B cell (primary cell): Measurements from ENCODE around the gene RGS11.

Source experiments
- EZH2 ChIP-seq: IDR thresholded peaks from 2 replicates; pipeline ENCODE4 v1.6.1; 2012; ENCODE audit warnings: borderline replicate concordance, low read depth, mild to moderate bottlenecking, moderate library complexity, low read length; ENCODE audit not compliant: insufficient read depth, poor library complexity, severe bottlenecking
- TF ChIP-seq, protein P1 (sequence below): fragments of 200-600 bp; IDR thresholded peaks from one replicate; pipeline ENCODE4 v1.8.0; 2022; ENCODE audit warnings: antibody characterized with exemption, mild to moderate bottlenecking

DNA sequence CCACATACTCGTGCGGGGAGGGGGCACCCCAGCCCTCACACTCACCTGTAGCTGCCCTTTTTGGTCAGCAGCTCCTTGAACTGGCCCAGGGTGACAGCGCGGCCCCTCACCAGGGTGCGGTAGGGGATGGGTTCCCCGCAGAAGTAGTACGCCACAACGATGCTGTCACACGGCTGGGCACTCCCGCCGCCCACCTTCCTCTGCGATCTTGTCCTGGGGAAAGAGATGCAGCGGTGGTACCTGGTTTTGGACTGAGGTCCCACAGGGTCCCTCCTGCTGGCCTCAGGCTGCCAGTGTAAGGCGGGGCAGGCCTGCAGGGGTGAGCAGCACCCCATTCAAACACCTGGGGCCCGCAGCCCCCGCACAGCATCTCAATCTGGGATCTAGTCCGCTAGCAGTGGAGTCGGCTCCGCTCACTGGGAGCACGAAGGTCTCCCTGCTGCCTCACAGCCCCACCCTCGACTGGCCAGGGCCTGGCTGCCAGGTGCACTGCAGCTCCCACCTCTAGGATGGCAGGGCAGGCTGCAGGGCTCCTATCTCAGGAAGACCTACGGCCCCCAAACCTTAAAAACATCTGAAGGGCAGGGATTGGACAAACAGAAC is 13.8 kb upstream of the RGS11 start:
- TF ChIP-seq, protein P1, sequence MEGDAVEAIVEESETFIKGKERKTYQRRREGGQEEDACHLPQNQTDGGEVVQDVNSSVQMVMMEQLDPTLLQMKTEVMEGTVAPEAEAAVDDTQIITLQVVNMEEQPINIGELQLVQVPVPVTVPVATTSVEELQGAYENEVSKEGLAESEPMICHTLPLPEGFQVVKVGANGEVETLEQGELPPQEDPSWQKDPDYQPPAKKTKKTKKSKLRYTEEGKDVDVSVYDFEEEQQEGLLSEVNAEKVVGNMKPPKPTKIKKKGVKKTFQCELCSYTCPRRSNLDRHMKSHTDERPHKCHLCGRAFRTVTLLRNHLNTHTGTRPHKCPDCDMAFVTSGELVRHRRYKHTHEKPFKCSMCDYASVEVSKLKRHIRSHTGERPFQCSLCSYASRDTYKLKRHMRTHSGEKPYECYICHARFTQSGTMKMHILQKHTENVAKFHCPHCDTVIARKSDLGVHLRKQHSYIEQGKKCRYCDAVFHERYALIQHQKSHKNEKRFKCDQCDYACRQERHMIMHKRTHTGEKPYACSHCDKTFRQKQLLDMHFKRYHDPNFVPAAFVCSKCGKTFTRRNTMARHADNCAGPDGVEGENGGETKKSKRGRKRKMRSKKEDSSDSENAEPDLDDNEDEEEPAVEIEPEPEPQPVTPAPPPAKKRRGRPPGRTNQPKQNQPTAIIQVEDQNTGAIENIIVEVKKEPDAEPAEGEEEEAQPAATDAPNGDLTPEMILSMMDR: no peak
- TF ChIP-seq EZH2: no peak
